Testis (tissue), 3 donors: ENCODE data around the gene F3. TPM values are rescaled to one million over a fixed set of nuclear protein-coding genes. Genes with fewer than 3 reads are reported as not detected.
"Not testable (repeated sequence)": the region's sequence is repeated elsewhere in the genome, so short reads cannot be mapped to it uniquely, and the experiment has no call there.

ENCODE experiments used
- DNase-seq: peaks from one replicate; pipeline ENCODE4 v3.0.0-alpha.2; 2019
- H3K27ac ChIP-seq, 2 donors: fragments of 200-600 bp; sonication (generic); one replicate each; pipeline ENCODE4 v1.5.1; 2019
- H3K27me3 ChIP-seq: fragments of 200-600 bp; sonication (generic); one replicate; pipeline ENCODE4 v1.5.1; 2019
- H3K36me3 ChIP-seq: fragments of 200-600 bp; sonication (generic); one replicate; pipeline ENCODE4 v1.5.1; 2017; ENCODE audit warnings: low read depth; ENCODE audit errors: missing control alignments
- H3K4me1 ChIP-seq: fragments of 200-600 bp; sonication (generic); one replicate; pipeline ENCODE4 v1.5.1; 2019
- H3K4me3 ChIP-seq, 2 donors: fragments of 200-600 bp; sonication (generic); one replicate each; pipeline ENCODE4 v1.5.1; 2017 to 2019
- H3K9me3 ChIP-seq: fragments of 200-600 bp; sonication (generic); one replicate; pipeline ENCODE4 v1.5.1; 2017
- CTCF ChIP-seq, 3 experiments: fragments of 450-650 bp in 2 of 3; fragments of 200-600 bp in 1 of 3; sonication (generic) in 1 of 3; IDR thresholded peaks; one replicate each; pipeline ENCODE4 v1.5.1; 2016 to 2019; ENCODE audit warnings: antibody characterized with exemption in 3 of 3, mild to moderate bottlenecking in 2 of 3, moderate library complexity in 1 of 3
- POLR2A ChIP-seq: fragments of 450-650 bp; IDR thresholded peaks from one replicate; pipeline ENCODE4 v1.6.1; 2017; ENCODE audit warnings: antibody characterized with exemption, mild to moderate bottlenecking, moderate library complexity
- WGBS, 2 donors: methylation state at CpG; one replicate each; pipeline ENCODE4 v1.1.5; 2018; 5-methylcytosine and 5-hydroxymethylcytosine counted together
- intact Hi-C: fragments of 100-400 bp; cut with DNase I; formaldehyde crosslinking; loops from one replicate; pipeline ENCODE4 v1.15.1; 2023; ENCODE audit warnings: low total_unique reads
- polyA plus RNA-seq: library from polyadenylated mRNA; stranded (reverse); fragments of 350-450 nt; fragmentation: Illumina TruSeq; extraction: RNeasy Lipid Tissue Mini Kit (QIAGEN cat#74804); gene quantifications from one replicate; pipeline ENCODE4 v1.2.3, GENCODE V29; 2014; ENCODE audit warnings: low read depth, low replicate concordance; ENCODE audit not compliant: insufficient read depth
- total RNA-seq, 2 donors: library from RNA; depleted of rRNA; stranded (reverse); fragments of >200 nt; gene quantifications; one replicate each; pipeline ENCODE4 v1.2.3, GENCODE V29; 2016

Gene F3
- total and polyA plus RNA-seq, 3 donors from 2014 or later: 51.6 to 135 (median 111) TPM

GRCh38 chr1:94580367-94581115, 39.0 kb upstream of the F3 start:
- intact Hi-C loops: no loop called here
- no peak for TF ChIP-seq POLR2A
- no peak for TF ChIP-seq CTCF (IDR thresholded peaks at IDR 0.05)
- Histone ChIP-seq H3K27ac (no peak overlapping the region), H3K9me3 (no peaks in the 10 kb centered on the region), H3K4me1 (peaks cover 6% of the 10 kb centered on the region), H3K4me3 (no peak overlapping the region), H3K36me3 (no peaks in the 10 kb centered on the region), H3K27me3 (no peaks in the 10 kb centered on the region)
- WGBS, 2 donors: 69 to 84% methylated on average over 9 to 10 of the region's 10 CpGs
- no peak for DNase-seq

GRCh38 chr1:94579876-94580294, 38.3 kb upstream of the F3 start:
- Histone ChIP-seq H3K9me3 (no peaks in the 10 kb centered on the region), H3K4me3 (no peak overlapping the region), H3K4me1 (peaks cover 6% of the 10 kb centered on the region), H3K27ac (no peak overlapping the region), H3K27me3 (no peaks in the 10 kb centered on the region), H3K36me3 (no peaks in the 10 kb centered on the region)
- DNase-seq: no peak
- intact Hi-C loops: no loop called here
- WGBS, 2 donors: 38 to 58% methylated on average over 1 to 2 of the region's 2 CpGs
- TF ChIP-seq CTCF (IDR thresholded peaks at IDR 0.05): no peak
- no peak for TF ChIP-seq POLR2A

- TF ChIP-seq POLR2A (no peak), CTCF (IDR thresholded peaks at IDR 0.05) (no peak)
- Histone ChIP-seq H3K27ac (no peak overlapping the region), H3K27me3 (no peaks in the 10 kb centered on the region), H3K9me3 (no peaks in the 10 kb centered on the region), H3K36me3 (no peaks in the 10 kb centered on the region), H3K4me3 (no peak overlapping the region), H3K4me1 (peaks cover 6% of the 10 kb centered on the region)
- DNase-seq: no peak
- intact Hi-C loops: no loop called here
- WGBS, 2 donors: 85 to 90% methylated on average over 2 of the region's 2 CpGs
Measured at GRCh38 chr1:94578856-94579255, 37.3 kb upstream of the F3 start.

- H3K9me3 ChIP-seq, DNase-seq, H3K27ac ChIP-seq, H3K27me3 ChIP-seq, intact Hi-C loops, H3K4me3 ChIP-seq, H3K4me1 ChIP-seq, H3K36me3 ChIP-seq: not testable (repeated sequence)
Measured at GRCh38 chr1:94573917-94574316, 32.4 kb upstream of the F3 start.

GRCh38 chr1:94572780-94573179, 31.2 kb upstream of the F3 start:
- DNase-seq: no peak
- Histone ChIP-seq H3K9me3 (no peaks in the 10 kb centered on the region), H3K4me1 (no peaks in the 10 kb centered on the region), H3K27me3 (no peaks in the 10 kb centered on the region), H3K27ac (no peak overlapping the region), H3K36me3 (no peaks in the 10 kb centered on the region), H3K4me3 (no peak overlapping the region)
- intact Hi-C loops: no loop called here
- WGBS, 2 donors: 91 to 100% methylated on average over 1 of the region's 1 CpG
- TF ChIP-seq CTCF (IDR thresholded peaks at IDR 0.05) (no peak), POLR2A (no peak)

GRCh38 chr1:94570965-94571364, 29.4 kb upstream of the F3 start:
- intact Hi-C loops, DNase-seq, H3K36me3 ChIP-seq, H3K4me3 ChIP-seq, H3K4me1 ChIP-seq, H3K27me3 ChIP-seq, H3K9me3 ChIP-seq, H3K27ac ChIP-seq: not testable (repeated sequence)
- WGBS, 2 donors: 89 to 93% methylated on average over 9 of the region's 9 CpGs

GRCh38 chr1:94568806-94569205, 27.2 kb upstream of the F3 start:
- H3K36me3 ChIP-seq, intact Hi-C loops: not testable (repeated sequence)

GRCh38 chr1:94567975-94568607, 26.5 kb upstream of the F3 start:
- H3K36me3 ChIP-seq, H3K27ac ChIP-seq, DNase-seq, intact Hi-C loops, H3K9me3 ChIP-seq, H3K4me3 ChIP-seq, H3K4me1 ChIP-seq, H3K27me3 ChIP-seq: not testable (repeated sequence)
- WGBS, 2 donors: 89 to 91% methylated on average over 2 of the region's 2 CpGs

More at GRCh38 chr1:94568806-94569205, 27.2 kb upstream of the F3 start:
- not testable (repeated sequence) for H3K4me3 ChIP-seq, H3K27ac ChIP-seq, H3K27me3 ChIP-seq, H3K9me3 ChIP-seq, H3K4me1 ChIP-seq, DNase-seq
- 87 to 99% methylated on average over 5 of the region's 5 CpGs for WGBS, 2 donors
